SU-DHL-6 (cell line): ENCODE data around the gene VPS51.
A peak's percentile ranks its signal among the peaks of the same experiment; 100 is the strongest.

ENCODE experiments used
- H2AFZ ChIP-seq: fragments of 200-600 bp; sonication (generic); 2 replicates; pipeline ENCODE4 v1.6.1; 2014; ENCODE audit warnings: low read depth, mild to moderate bottlenecking, moderate library complexity, mixed read lengths, antibody characterized with exemption, low read length; ENCODE audit not compliant: severe bottlenecking
- H3F3A ChIP-seq: fragments of 200-600 bp; shearing (Covaris generic); 2 replicates; pipeline ENCODE4 v1.6.0; 2016; ENCODE audit warnings: antibody characterized with exemption, mild to moderate bottlenecking; ENCODE audit not compliant: insufficient read depth
- H3K27ac ChIP-seq: fragments of 200-600 bp; sonication (generic); 2 replicates; pipeline ENCODE4 v1.5.1; 2016; ENCODE audit warnings: low read depth, mild to moderate bottlenecking, low read length, moderate library complexity, mixed read lengths
- H3K27me3 ChIP-seq: fragments of 200-600 bp; sonication (generic), shearing (Covaris generic); 2 replicates; pipeline ENCODE4 v1.6.0; 2014; ENCODE audit warnings: mild to moderate bottlenecking, low read length
- H3K36me3 ChIP-seq: fragments of 200-600 bp; sonication (generic); 2 replicates; pipeline ENCODE4 v1.6.1; 2014; ENCODE audit warnings: mild to moderate bottlenecking, low read length, mixed read lengths
- H3K4me2 ChIP-seq: fragments of 300-600, 200-600 bp; shearing (Covaris generic), sonication (generic); 2 replicates; pipeline ENCODE4 v1.6.0; 2014; ENCODE audit warnings: low read length, low read depth, mild to moderate bottlenecking; ENCODE audit not compliant: poor library complexity, severe bottlenecking
- H3K4me3 ChIP-seq: fragments of 200-600 bp; sonication (generic); 2 replicates; pipeline ENCODE4 v1.5.1; 2014; ENCODE audit warnings: antibody characterized with exemption, low read length, mild to moderate bottlenecking, mixed read lengths; ENCODE audit not compliant: insufficient read depth, poor library complexity, severe bottlenecking
- H3K79me2 ChIP-seq: fragments of 200-600 bp; sonication (generic); 2 replicates; pipeline ENCODE4 v1.6.1; 2014; ENCODE audit warnings: mild to moderate bottlenecking, low read length, moderate library complexity; ENCODE audit not compliant: insufficient read depth
- H3K9ac ChIP-seq: fragments of 200-600 bp; sonication (generic); 2 replicates; pipeline ENCODE4 v1.7.0; 2014; ENCODE audit warnings: mild to moderate bottlenecking, low read length
- H3K9me2 ChIP-seq: fragments of 200-600 bp; sonication (generic); replicated peaks from 2 replicates; pipeline ENCODE4 v1.6.1; 2014; ENCODE audit warnings: low read length; ENCODE audit not compliant: insufficient read depth
- H3K9me3 ChIP-seq: fragments of 200-600 bp; sonication (generic); 2 replicates; pipeline ENCODE4 v1.6.1; 2014; ENCODE audit warnings: low read length, mixed read lengths; ENCODE audit not compliant: insufficient read depth
- H4K20me1 ChIP-seq: fragments of 200-600 bp; sonication (generic); 2 replicates; pipeline ENCODE4 v1.6.1; 2014; ENCODE audit warnings: low read depth, mild to moderate bottlenecking, antibody characterized with exemption, low read length, moderate library complexity, mixed read lengths
- EZH2phosphoT487 ChIP-seq: fragments of 200-600 bp; sonication (generic), shearing (Covaris generic); conservative IDR thresholded peaks from 2 replicates; pipeline ENCODE4 v1.6.1; 2018; ENCODE audit warnings: mild to moderate bottlenecking, antibody characterized with exemption, low read length, moderate library complexity, mixed read lengths
- TF ChIP-seq, protein P1 (sequence below): fragments of 200-600 bp; sonication (generic); IDR thresholded peaks from one replicate; pipeline ENCODE4 v1.5.1; 2017; ENCODE audit warnings: antibody characterized with exemption, mild to moderate bottlenecking, low read length, moderate library complexity; ENCODE audit not compliant: insufficient read depth, poor library complexity, severe bottlenecking

Gene VPS51

DNA sequence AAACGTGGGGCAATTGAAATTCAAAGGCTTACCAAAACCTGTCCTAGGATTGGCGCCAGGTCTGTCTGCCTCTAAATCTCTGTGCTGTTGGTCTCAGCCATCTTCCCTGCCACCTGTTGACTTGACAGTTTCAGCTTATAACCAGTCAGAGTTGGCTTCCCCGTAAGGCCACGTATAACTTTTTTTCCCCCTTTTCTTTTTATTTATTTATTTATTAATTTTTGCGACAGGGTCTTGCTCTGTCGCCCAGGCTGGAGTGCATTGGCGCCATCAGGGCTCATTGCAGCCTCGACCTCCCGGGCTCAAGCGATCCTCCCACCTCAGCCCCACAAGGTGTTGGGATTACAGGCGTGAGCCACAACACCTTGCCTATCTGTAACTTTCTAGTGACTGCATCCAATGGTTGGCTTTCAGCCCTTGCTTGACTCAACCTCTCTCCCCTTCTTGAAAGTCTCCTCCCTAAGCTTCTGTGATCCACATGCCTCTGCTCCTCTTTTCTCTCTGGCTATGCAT lies 39.7 kb downstream of the VPS51 start:
- peak overlapping the region; percentile 99 for H3K4me2 ChIP-seq
- H4K20me1 ChIP-seq: no peaks in the 10 kb centered on the region
- H3F3A ChIP-seq: peaks cover 31% of the 10 kb centered on the region
- peak overlapping the region; percentile 100; the same call in 1 of the 2 replicates for H3K27ac ChIP-seq
- peaks cover 25% of the 10 kb centered on the region for H3K79me2 ChIP-seq
- no peak for TF ChIP-seq EZH2phosphoT487
- TF ChIP-seq, protein P1, sequence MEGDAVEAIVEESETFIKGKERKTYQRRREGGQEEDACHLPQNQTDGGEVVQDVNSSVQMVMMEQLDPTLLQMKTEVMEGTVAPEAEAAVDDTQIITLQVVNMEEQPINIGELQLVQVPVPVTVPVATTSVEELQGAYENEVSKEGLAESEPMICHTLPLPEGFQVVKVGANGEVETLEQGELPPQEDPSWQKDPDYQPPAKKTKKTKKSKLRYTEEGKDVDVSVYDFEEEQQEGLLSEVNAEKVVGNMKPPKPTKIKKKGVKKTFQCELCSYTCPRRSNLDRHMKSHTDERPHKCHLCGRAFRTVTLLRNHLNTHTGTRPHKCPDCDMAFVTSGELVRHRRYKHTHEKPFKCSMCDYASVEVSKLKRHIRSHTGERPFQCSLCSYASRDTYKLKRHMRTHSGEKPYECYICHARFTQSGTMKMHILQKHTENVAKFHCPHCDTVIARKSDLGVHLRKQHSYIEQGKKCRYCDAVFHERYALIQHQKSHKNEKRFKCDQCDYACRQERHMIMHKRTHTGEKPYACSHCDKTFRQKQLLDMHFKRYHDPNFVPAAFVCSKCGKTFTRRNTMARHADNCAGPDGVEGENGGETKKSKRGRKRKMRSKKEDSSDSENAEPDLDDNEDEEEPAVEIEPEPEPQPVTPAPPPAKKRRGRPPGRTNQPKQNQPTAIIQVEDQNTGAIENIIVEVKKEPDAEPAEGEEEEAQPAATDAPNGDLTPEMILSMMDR: no peak
- H3K36me3 ChIP-seq: peaks cover 14% of the 10 kb centered on the region; the same call in 1 of the 2 replicates
- peak overlapping the region; percentile 96 for H3K4me3 ChIP-seq
- no peak overlapping the region for H2AFZ ChIP-seq
- H3K27me3 ChIP-seq: no peaks in the 10 kb centered on the region
- no peaks in the 10 kb centered on the region for H3K9me2 ChIP-seq
- peak overlapping the region; percentile 97 for H3K9ac ChIP-seq
- H3K9me3 ChIP-seq: no peaks in the 10 kb centered on the region

DNA sequence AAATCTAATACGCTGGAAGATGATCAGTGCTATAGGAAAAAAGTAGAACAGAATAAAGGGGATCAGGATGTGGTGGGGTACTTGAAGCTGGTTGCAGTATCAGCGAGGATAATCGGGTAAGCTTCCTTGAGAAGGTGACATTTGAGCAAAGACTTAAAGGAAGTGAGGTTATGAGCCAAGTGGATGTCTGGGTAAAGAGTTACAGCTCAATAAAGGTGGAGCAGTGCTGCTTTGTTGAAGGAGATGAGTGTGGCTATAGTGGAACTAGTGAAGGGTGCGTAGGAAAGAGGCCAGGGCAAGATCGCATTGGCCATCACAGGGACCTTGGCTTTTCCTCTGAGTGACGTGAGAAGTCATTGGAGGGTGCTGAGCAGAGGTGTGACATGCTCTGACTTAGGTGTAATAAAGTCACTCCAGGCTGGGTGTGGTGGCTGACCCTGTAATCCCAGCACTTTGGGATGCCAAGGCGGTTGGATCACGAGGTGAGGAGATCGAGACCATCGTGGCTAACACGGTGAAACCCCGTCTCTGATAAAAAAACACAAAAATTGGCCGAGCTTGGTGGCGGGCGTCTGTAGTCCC lies 40.6 kb downstream of the VPS51 start:
- no peak overlapping the region for H3K9ac ChIP-seq
- no peak overlapping the region for H2AFZ ChIP-seq
- H3K4me3 ChIP-seq: no peak overlapping the region
- no peaks in the 10 kb centered on the region for H4K20me1 ChIP-seq
- TF ChIP-seq EZH2phosphoT487: no peak
- TF ChIP-seq, protein P1: no peak
- H3K4me2 ChIP-seq: no peak overlapping the region
- no peak overlapping the region for H3K27ac ChIP-seq
- H3K9me2 ChIP-seq: no peaks in the 10 kb centered on the region
- H3K27me3 ChIP-seq: no peaks in the 10 kb centered on the region
- H3K36me3 ChIP-seq: peaks cover 8% of the 10 kb centered on the region; the same call in 1 of the 2 replicates
- H3F3A ChIP-seq: peaks cover 22% of the 10 kb centered on the region
- H3K9me3 ChIP-seq: no peaks in the 10 kb centered on the region
- H3K79me2 ChIP-seq: peaks cover 20% of the 10 kb centered on the region

DNA sequence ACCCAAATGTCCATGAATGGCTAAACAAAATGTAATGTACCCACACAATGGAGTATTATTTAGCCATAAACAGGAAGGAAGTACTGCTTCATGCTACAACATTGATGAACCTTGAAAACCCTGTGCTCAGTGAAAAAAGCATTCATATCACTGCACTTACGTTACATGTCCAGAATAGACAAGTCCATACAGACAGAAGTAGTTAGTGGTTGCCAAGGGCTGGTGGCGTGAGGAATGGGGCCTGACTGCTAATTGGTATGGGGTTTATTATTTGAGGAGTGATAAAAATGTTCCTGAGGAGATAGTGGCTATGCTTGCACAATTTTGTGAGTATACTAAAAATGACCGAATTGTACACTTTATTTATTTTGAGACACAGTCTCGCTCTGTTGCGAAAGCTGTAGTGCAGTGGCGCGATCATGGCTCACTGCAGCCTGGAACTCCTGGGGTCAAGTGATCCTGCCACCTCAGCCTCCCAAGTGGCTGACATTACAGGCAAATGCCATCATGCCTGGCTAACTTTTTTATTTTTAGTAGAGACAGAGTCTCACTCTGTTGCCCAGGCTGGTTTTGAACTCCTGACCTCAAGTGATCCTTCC lies 46.0 kb downstream of the VPS51 start:
- Histone ChIP-seq H4K20me1 (no peaks in the 10 kb centered on the region), H3K27ac (no peak overlapping the region), H3K36me3 (no peaks in the 10 kb centered on the region), H3K27me3 (no peaks in the 10 kb centered on the region), H3K9me2 (no peaks in the 10 kb centered on the region), H3K9me3 (no peaks in the 10 kb centered on the region), H3K79me2 (no peaks in the 10 kb centered on the region), H3K9ac (no peak overlapping the region), H3K4me2 (no peak overlapping the region), H3K4me3 (no peak overlapping the region), H3F3A (no peaks in the 10 kb centered on the region), H2AFZ (no peak overlapping the region)
- TF ChIP-seq, protein P1: no peak
- TF ChIP-seq EZH2phosphoT487: no peak
